ENCODE results near the gene GOLGA2.
A peak's percentile ranks its signal among the peaks of the same experiment; 100 is the strongest.

GOLGA2 gene

DNA sequence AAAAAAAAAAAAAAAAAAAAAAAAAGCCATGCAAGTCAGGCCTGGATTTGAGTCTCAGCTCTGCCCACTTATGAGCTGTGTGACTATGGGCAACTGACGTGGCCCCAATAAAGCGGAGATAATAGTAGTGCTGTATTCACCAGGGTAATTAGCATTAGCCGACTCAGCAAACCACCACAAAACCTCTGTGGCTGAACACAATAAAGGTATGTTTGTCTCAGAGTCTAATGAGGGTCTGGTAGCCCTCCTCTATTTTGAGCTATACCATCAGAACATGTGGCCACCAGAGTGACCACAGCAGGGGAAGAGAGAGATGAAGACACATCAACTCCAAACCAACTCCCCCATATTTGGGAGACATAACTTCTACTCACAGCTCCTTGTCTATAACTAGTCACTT lies 16.2 kb upstream of the GOLGA2 start:
- no peak for DNase-seq (ENCODE audit: low spot score)
- no peak overlapping the region for H2BK12ac ChIP-seq (ENCODE audit: low read length)
- no peak overlapping the region for H2BK15ac ChIP-seq (ENCODE audit: low read length)
- H3K23ac ChIP-seq (ENCODE audit: low read depth, low read length, poor library complexity): no peak overlapping the region
- H3K4me3 ChIP-seq (ENCODE audit: low read length in 2 of 2): no peak overlapping the region
- H3K4ac ChIP-seq (ENCODE audit: low read length): no peak overlapping the region
- no peak overlapping the region for H2AFZ ChIP-seq (ENCODE audit: low read length)
- no peak overlapping the region for H4K8ac ChIP-seq (ENCODE audit: low read depth, low read length)
- no peak overlapping the region for H2BK5ac ChIP-seq (ENCODE audit: low read length)
- peaks cover 2% of the 10 kb centered on the region for H3K79me1 ChIP-seq (ENCODE audit: low read depth, low read length)
- H3K9me3 ChIP-seq (replicated peaks in 1 of 2; ENCODE audit: control insufficient read depth in 2 of 2, insufficient read depth in 1 of 2, low read depth in 1 of 2, low read length in 2 of 2): no peaks in the 10 kb centered on the region
- no peaks in the 10 kb centered on the region for H3K27me3 ChIP-seq (ENCODE audit: control insufficient read depth in 3 of 3, insufficient read depth in 3 of 3, low read depth in 1 of 3, low read length in 3 of 3)
- no peak overlapping the region for H3K14ac ChIP-seq (ENCODE audit: low read length)
- H3K4me1 ChIP-seq (ENCODE audit: control insufficient read depth in 2 of 2, insufficient read depth in 1 of 2, low read depth in 1 of 2, low read length in 2 of 2): no peaks in the 10 kb centered on the region
- no peak overlapping the region for H2AK5ac ChIP-seq (ENCODE audit: low read depth, low read length)
- no peak overlapping the region for H3K4me2 ChIP-seq (ENCODE audit: insufficient read depth, low read length, poor library complexity, severe bottlenecking)
- peaks cover 0 to 14% of the 10 kb centered on the region in 2 donors for H3K36me3 ChIP-seq (replicated peaks in 1 of 2; ENCODE audit: control insufficient read depth in 2 of 2, insufficient read depth in 2 of 2, low read length in 2 of 2)
- H3K18ac ChIP-seq (ENCODE audit: low read length): no peak overlapping the region
- WGBS, 2 donors (ENCODE audit: extremely low coverage in 2 of 2, insufficient read length in 2 of 2, insufficient replicate concordance in 1 of 2): no CpG with 5 or more reads among the region's 3 CpGs
- no peak overlapping the region for H2BK120ac ChIP-seq (ENCODE audit: low read depth, low read length)
- no peak overlapping the region for H3K9ac ChIP-seq (ENCODE audit: low read depth, low read length, poor library complexity)
- no peak overlapping the region for H3K27ac ChIP-seq (replicated peaks; ENCODE audit: low read length)
- H4K91ac ChIP-seq (ENCODE audit: low read depth, low read length, poor library complexity): no peak overlapping the region

DNA sequence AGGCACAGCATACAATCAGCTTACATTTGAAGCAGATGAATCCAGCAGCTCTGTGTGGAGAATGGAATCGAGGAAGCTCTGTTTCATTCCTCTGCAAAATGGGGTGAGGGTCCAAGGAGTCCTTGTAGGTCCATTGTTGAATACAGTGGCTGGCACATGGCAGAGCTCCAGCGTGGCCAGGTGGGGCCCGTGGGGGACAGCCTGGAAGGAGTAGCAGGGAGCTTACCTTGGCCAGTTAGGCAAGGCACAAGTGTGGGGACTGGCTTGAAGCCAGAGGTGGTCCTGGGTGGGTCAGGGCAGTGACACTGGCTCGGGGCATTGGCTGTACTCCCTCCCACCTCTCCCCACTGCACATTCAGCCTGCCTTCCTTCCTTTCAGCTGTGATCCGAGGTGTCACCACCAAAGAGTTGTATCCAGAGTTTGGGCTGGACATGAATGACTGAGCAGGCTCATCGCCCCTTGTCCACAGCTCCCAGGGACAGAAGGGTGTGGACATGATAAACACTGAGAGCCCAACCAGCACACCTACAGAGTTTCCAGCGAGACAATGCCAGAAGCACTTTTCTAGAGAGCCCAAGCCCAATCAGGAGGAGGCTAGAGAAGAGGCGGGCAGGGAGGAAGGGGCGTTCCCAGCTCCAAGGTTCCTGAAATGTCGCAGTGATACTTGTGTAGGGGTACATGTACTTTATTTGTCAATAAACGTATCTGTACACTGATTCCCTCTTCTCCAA lies 12.6 kb upstream of the GOLGA2 start:
- no peaks in the 10 kb centered on the region for H3K9me3 ChIP-seq (replicated peaks in 1 of 2; ENCODE audit: control insufficient read depth in 2 of 2, insufficient read depth in 1 of 2, low read depth in 1 of 2, low read length in 2 of 2)
- no peak overlapping the region for H3K9ac ChIP-seq (ENCODE audit: low read depth, low read length, poor library complexity)
- no peak overlapping the region for H3K4ac ChIP-seq (ENCODE audit: low read length)
- no peaks in the 10 kb centered on the region for H3K79me1 ChIP-seq (ENCODE audit: low read depth, low read length)
- H4K91ac ChIP-seq (ENCODE audit: low read depth, low read length, poor library complexity): no peak overlapping the region
- DNase-seq (ENCODE audit: low spot score): no peak
- H3K14ac ChIP-seq (ENCODE audit: low read length): no peak overlapping the region
- H3K18ac ChIP-seq (ENCODE audit: low read length): no peak overlapping the region
- WGBS, 2 donors (ENCODE audit: extremely low coverage in 2 of 2, insufficient read length in 2 of 2, insufficient replicate concordance in 1 of 2): no CpG with 5 or more reads among the region's 11 CpGs
- peaks cover 6 to 30% of the 10 kb centered on the region in 2 donors for H3K36me3 ChIP-seq (replicated peaks in 1 of 2; ENCODE audit: control insufficient read depth in 2 of 2, insufficient read depth in 2 of 2, low read length in 2 of 2)
- no peak overlapping the region for H3K4me2 ChIP-seq (ENCODE audit: insufficient read depth, low read length, poor library complexity, severe bottlenecking)
- no peak overlapping the region for H2BK120ac ChIP-seq (ENCODE audit: low read depth, low read length)
- H3K23ac ChIP-seq (ENCODE audit: low read depth, low read length, poor library complexity): peak overlapping the region; percentile 37
- no peak overlapping the region for H4K8ac ChIP-seq (ENCODE audit: low read depth, low read length)
- H3K27me3 ChIP-seq (ENCODE audit: control insufficient read depth in 3 of 3, insufficient read depth in 3 of 3, low read depth in 1 of 3, low read length in 3 of 3): no peaks in the 10 kb centered on the region
- H3K27ac ChIP-seq (replicated peaks; ENCODE audit: low read length): no peak overlapping the region
- H2BK15ac ChIP-seq (ENCODE audit: low read length): no peak overlapping the region
- no peak overlapping the region for H2AK5ac ChIP-seq (ENCODE audit: low read depth, low read length)
- no peak overlapping the region for H2BK5ac ChIP-seq (ENCODE audit: low read length)
- H3K4me1 ChIP-seq (ENCODE audit: control insufficient read depth in 2 of 2, insufficient read depth in 1 of 2, low read depth in 1 of 2, low read length in 2 of 2): no peaks in the 10 kb centered on the region
- no peak overlapping the region for H2AFZ ChIP-seq (ENCODE audit: low read length)
- H2BK12ac ChIP-seq (ENCODE audit: low read length): no peak overlapping the region
- H3K4me3 ChIP-seq (ENCODE audit: low read length in 2 of 2): no peak overlapping the region

DNA sequence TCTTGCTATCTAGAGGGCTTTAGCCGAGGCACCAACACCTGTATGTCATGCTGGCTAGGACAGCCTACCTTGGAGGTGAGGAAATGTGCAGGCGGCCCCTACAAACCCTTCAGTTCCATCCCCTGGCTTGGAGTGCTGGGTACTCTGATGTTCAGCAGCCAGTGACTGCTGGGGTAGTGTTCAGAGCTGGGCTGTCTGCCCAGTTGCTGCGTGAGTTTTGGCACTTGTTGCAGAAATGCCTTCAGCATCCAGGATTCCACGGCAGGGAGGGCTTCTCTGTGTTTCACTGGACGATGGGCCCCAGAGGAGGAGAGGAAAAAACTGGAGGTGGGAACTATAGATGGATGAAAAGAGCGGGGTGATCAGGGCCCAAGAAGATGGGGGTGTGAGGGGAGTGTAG lies 10.6 kb upstream of the GOLGA2 start:
- no peak for DNase-seq (ENCODE audit: low spot score)

DNA sequence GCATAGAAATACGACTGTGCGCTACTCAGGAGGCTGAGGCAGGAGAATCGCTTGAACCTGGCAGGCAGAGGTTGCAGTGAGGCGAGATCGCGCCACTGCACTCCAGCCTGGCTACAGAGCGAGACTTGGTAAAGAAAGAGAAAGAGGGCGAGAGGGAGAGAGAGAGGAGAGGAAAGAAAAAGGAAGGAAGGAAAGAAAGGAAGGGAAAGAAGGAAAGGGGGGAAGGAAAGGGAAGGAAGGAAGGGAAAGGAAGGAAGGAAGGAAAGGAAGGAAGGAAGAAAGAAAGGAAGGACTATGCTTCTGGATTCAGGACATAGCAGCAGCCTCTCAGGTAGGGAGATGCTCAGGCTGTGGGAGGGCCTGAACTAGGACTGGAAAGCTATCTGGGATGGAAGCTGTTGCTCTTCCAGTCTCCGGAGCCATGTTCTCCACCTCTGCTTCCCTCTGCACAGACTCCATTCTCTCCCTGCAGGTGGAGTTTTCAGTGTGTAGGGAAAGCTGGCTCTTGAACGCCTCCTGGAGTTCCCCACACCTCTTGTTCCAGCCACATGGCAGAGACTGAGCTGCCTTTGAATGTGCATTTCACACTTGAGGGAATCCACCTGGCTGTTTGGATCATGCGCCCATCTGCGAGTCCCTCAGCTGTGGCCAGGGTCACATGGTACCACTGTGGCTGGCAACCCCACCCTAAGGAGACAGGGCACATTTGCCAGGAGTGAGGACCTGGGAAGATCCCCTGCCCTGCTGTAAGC lies 9.4 kb upstream of the GOLGA2 start:
- Histone ChIP-seq H3K79me1 (ENCODE audit: low read depth, low read length) (no peaks in the 10 kb centered on the region), H3K18ac (ENCODE audit: low read length) (no peak overlapping the region), H3K4ac (ENCODE audit: low read length) (no peak overlapping the region), H3K27ac (replicated peaks; ENCODE audit: low read length) (no peak overlapping the region), H2AFZ (ENCODE audit: low read length) (no peak overlapping the region), H3K4me1 (ENCODE audit: control insufficient read depth in 2 of 2, insufficient read depth in 1 of 2, low read depth in 1 of 2, low read length in 2 of 2) (no peaks in the 10 kb centered on the region), H2BK120ac (ENCODE audit: low read depth, low read length) (no peak overlapping the region), H3K27me3 (ENCODE audit: control insufficient read depth in 3 of 3, insufficient read depth in 3 of 3, low read depth in 1 of 3, low read length in 3 of 3) (no peaks in the 10 kb centered on the region), H2BK5ac (ENCODE audit: low read length) (no peak overlapping the region), H3K4me2 (ENCODE audit: insufficient read depth, low read length, poor library complexity, severe bottlenecking) (no peak overlapping the region), H3K23ac (ENCODE audit: low read depth, low read length, poor library complexity) (peak overlapping the region; percentile 81), H2BK12ac (ENCODE audit: low read length) (no peak overlapping the region), H4K91ac (ENCODE audit: low read depth, low read length, poor library complexity) (no peak overlapping the region), H4K8ac (ENCODE audit: low read depth, low read length) (no peak overlapping the region), H3K36me3 (replicated peaks in 1 of 2; ENCODE audit: control insufficient read depth in 2 of 2, insufficient read depth in 2 of 2, low read length in 2 of 2) (peaks cover 6 to 30% of the 10 kb centered on the region in 2 donors), H3K14ac (ENCODE audit: low read length) (no peak overlapping the region), H3K9ac (ENCODE audit: low read depth, low read length, poor library complexity) (peak overlapping the region; percentile 30), H2BK15ac (ENCODE audit: low read length) (no peak overlapping the region), H2AK5ac (ENCODE audit: low read depth, low read length) (no peak overlapping the region), H3K4me3 (ENCODE audit: low read length in 2 of 2) (no peak overlapping the region), H3K9me3 (replicated peaks in 1 of 2; ENCODE audit: control insufficient read depth in 2 of 2, insufficient read depth in 1 of 2, low read depth in 1 of 2, low read length in 2 of 2) (no peaks in the 10 kb centered on the region)
- DNase-seq (ENCODE audit: low spot score): no peak
- WGBS, 2 donors (ENCODE audit: extremely low coverage in 2 of 2, insufficient read length in 2 of 2, insufficient replicate concordance in 1 of 2): no CpG with 5 or more reads among the region's 12 CpGs

More for the DNA sequence above, 10.6 kb upstream of the GOLGA2 start:
- Histone ChIP-seq H3K4me3 (ENCODE audit: low read length in 2 of 2) (no peak overlapping the region), H2AK5ac (ENCODE audit: low read depth, low read length) (no peak overlapping the region), H3K14ac (ENCODE audit: low read length) (no peak overlapping the region), H3K27ac (replicated peaks; ENCODE audit: low read length) (no peak overlapping the region), H3K4me1 (ENCODE audit: control insufficient read depth in 2 of 2, insufficient read depth in 1 of 2, low read depth in 1 of 2, low read length in 2 of 2) (no peaks in the 10 kb centered on the region), H2BK12ac (ENCODE audit: low read length) (no peak overlapping the region), H3K27me3 (ENCODE audit: control insufficient read depth in 3 of 3, insufficient read depth in 3 of 3, low read depth in 1 of 3, low read length in 3 of 3) (no peaks in the 10 kb centered on the region), H3K4me2 (ENCODE audit: insufficient read depth, low read length, poor library complexity, severe bottlenecking) (no peak overlapping the region), H2BK120ac (ENCODE audit: low read depth, low read length) (no peak overlapping the region), H3K4ac (ENCODE audit: low read length) (no peak overlapping the region), H3K23ac (ENCODE audit: low read depth, low read length, poor library complexity) (no peak overlapping the region), H2BK5ac (ENCODE audit: low read length) (no peak overlapping the region), H3K18ac (ENCODE audit: low read length) (no peak overlapping the region), H3K79me1 (ENCODE audit: low read depth, low read length) (no peaks in the 10 kb centered on the region), H3K9me3 (replicated peaks in 1 of 2; ENCODE audit: control insufficient read depth in 2 of 2, insufficient read depth in 1 of 2, low read depth in 1 of 2, low read length in 2 of 2) (no peaks in the 10 kb centered on the region), H2AFZ (ENCODE audit: low read length) (no peak overlapping the region), H2BK15ac (ENCODE audit: low read length) (no peak overlapping the region), H4K8ac (ENCODE audit: low read depth, low read length) (no peak overlapping the region), H4K91ac (ENCODE audit: low read depth, low read length, poor library complexity) (no peak overlapping the region), H3K36me3 (replicated peaks in 1 of 2; ENCODE audit: control insufficient read depth in 2 of 2, insufficient read depth in 2 of 2, low read length in 2 of 2) (peaks cover 6 to 30% of the 10 kb centered on the region in 2 donors), H3K9ac (ENCODE audit: low read depth, low read length, poor library complexity) (no peak overlapping the region)
- WGBS, 2 donors (ENCODE audit: extremely low coverage in 2 of 2, insufficient read length in 2 of 2, insufficient replicate concordance in 1 of 2): no CpG with 5 or more reads among the region's 6 CpGs

Data from neuronal stem cell (in vitro differentiated cells).